CD4-positive, alpha-beta T cell treated with Interferon gamma for 1 hour (primary cell): ENCODE measurements around the gene MAP4.
"Not testable (repeated sequence)": the region's sequence is repeated elsewhere in the genome, so short reads cannot be mapped to it uniquely, and the experiment has no call there.

Experiments
- DNase-seq: peaks from one replicate; pipeline ENCODE4 v3.0.0-alpha.2; 2020

Gene MAP4

DNA sequence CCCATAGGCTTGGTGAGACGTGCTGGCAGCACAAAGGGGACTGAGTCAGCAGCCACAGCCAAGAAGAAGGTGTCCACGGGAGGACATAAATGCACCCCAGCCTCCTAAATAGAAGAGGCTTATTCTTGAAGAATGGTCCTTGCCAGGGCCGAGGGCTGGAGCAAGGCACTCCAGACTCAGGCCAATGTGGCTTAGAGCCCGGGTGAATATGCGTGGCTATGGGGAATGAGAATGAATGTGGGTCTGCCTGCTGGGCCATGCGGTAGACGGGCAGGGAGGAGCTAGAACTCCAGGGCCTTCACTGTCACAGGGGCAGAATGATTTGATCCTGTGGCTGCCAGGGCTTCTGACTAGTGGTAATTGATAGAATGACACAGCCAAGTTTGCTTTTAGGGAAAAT is 179.2 kb downstream of the MAP4 start:
- DNase-seq = no peak

DNA sequence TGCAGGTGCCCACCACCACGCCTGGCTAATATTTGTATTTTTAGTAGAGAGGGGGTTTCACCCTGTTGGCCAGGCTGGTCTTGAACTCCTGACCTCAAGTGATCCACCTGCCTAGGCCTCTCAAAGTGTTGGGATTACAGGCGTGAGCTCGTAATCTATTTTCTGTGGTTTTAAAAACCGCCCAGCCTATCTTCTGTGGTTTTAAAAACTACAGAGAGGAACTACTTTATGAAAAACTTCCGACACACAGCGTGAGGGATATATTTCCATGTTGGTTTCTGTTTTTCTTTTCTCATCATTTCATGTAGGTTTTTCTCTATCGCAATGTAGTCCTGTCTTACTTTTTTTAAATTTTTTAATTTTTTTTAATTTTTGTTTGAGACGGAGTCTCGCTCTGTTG is 186.7 kb downstream of the MAP4 start:
- not testable (repeated sequence) for DNase-seq

DNA sequence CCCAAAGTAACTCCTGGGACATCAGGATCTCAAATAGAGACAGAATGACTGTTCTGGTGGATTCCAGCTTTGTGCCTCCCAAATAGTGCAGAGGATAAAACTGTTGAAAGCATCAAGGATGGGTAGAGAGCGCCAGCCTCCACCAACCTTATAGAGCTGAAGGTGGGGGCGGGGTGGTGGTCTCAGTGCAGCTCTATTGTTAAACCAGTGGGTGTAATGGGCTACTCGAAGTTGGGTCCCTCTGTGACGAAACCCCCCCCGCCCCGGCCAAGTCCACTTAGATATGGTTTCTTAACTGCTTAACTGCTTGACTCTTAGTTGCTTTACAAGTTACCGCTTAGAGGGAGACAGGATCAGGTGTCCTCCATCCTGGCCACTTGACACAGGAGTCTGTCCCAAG is 190.6 kb downstream of the MAP4 start:
- DNase-seq = no peak

DNA sequence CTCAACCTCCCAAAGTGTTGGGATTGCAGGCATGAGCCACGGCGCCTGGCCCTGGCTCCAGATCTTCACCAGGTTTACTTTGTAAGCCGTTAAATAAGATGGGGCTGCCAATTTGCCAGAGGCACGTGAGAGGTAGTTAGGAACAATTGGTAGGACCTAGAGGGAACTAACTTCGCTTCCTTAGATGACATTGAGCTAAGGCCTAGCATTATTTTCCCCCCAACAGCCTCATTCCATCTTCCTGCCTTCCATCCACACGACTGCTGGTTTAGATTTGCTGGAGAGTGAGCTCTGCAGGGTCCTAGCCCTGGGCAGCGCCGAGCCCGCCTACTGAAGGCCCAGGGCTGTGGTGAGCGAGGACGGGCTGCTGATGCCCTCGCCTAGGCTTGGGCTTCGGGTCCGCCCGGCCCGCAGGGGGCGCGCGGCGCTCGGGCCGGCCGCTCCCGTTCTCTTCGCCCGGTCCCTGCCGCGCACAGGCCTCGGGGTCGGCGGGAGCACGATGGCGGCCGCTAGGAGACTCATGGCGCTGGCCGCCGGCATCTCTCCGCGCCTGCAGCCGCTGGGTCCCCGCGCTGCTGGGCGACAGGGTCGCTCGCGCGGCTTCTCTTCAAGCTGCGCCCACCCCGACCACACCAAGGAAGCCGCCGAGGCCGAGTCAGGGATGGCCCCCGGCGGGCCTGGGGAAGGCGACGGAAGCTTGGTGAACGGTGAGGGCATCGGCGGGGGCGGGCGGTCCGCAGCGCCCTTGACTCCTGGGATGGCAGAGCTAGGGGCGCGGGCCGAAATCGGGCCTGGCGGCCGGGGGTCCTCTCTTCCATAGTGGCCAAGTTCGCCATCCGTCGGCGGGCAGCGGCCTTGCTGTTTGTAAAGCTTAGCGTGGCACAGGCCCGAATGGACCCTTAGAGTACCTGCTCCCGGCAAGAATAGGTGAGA is 191.4 kb downstream of the MAP4 start:
- peak; percentile 78 for DNase-seq

DNA sequence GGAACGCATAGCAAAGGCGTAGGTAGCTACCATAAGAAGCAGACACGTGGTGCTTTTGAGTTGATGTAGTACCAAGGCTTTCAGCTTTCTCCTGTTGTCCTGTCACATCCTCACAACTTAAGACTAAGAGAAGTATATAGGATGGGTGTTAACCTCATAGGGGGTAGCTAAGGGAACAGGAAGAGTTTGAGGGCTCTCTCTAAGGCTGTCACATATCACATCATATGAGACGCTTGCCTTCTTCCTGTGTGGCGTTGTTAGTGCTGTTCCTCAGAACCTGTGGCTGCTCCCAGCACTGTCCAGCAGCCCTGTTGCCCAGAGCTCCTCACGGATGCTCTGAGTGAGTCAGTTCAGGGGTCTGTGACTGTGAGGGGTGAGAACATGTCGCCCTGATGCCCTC is 198.6 kb downstream of the MAP4 start:
- no peak for DNase-seq

DNA sequence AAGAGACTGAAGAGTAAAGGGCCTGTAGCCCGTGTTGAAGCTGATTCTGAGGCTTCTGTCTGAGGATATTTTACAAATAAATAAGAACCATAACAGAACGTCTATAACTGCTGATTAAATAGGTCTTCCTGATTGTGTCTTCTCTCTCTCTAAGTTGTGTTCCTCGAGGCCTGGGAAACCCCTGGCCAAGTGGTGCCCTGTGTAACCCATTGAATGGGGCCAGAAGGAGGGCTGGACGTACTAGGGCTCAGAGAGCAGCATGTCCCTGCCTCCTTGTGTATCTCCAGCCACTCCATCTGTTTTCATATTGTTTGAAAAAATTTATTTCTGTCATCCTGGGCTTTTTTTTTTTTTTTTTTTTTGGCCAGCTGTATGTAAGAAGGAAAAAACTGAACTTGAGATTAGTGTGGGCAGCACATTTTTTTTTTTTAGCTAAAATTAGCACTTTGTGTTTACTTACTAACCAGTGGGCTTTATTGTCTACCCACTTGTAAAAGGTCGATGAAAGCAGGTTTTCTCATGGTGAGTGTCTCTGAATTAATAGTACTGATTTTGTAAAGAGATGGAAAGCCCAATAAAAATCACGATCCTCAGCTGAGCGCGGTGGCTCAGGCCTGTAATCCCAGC is 202.6 kb downstream of the MAP4 start:
- DNase-seq = no peak

DNA sequence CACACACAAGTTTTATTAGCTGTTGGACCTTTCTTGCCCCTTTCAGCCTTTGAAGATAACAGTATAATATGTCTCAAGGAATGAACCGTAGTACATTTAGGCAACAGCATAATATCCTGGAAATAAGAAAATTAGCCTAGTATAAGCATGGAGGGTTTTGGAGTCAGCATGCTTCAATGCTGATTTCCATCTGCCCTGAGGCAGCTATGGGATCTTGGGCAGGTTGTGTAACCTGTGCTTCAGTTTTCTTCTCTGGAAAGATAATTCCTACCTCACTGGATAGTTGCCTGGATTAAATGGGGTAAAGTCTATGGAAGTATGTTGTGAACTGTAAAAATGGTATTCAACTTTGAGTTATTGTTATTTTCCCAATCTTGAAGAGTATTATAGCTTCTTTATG is 211.6 kb downstream of the MAP4 start:
- DNase-seq = no peak

DNA sequence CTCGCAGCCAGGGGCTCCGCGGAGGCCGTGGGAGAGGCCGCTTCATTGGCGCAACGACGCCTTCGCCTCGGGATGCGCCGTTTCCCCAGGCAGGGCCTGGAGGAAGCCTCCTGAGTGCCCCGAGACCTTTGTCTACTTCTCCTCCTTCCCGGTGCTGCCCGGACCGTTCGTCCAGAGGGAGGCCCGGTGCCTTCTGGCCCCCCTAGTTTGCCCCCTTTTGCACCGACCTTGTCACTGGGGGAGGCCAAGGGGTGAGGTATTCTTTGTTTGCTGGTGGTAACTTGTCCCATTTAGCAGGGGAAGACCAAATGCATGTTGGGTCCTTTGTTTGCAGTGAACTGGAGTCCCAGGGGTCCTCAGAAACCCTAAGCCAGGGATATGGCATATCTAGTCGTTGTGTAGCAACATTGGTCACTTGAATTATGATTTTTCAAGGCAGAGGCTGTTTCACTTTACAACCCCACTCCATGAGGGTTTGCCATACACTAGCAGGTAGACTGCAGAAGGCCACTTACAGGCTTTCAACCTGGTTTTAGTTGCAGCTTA is 212.7 kb downstream of the MAP4 start:
- DNase-seq = no peak

DNA sequence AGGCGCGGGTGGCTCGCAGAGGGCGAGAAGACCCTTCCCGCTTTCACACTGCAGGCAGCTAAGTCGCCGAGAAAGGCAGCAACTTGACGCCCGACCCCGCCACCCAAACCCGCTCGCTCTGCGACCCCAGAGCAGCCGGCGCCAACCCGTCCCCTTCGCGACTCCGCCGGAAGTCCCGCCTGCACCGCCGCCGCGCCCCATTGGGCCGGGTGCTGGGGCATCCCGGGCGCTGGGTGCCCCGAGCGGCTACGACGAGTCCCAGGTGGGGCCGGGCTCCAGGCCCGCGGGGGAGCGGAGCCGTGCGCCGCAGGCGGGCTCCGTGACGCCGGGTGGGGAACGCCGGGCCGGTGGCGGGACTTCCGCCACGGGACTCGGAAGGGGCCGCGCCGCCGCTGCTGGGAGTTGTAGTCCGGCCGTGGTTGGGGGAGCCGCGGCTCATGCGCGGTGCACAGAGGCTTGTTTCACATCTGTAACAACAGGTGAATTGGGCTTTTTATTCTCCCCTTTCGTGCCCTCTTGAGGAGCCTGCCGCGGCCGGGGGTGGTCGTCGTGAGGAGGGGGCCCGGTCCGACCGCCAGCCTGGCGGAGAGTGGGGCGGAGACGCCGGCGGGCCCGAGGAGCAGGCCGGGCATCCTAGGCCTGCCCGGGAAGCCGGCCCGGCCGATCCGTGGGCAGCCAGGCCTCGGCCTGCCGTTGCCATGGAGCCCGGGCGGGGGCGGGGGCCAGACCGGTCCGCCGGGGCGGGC is 213.3 kb downstream of the MAP4 start, which contains the start of gene DHX30:
TSS of gene DHX30 (plus strand) at position 405 of the 746 bp plus-strand sequence. CDS start 7,546 bp downstream, outside the sequence.
- DNase-seq = peak; percentile 83
